WTC11 (cell line): Measurements from ENCODE around the gene POM121L2. TPM values are rescaled to one million over a fixed set of nuclear protein-coding genes. Genes with fewer than 3 reads are reported as not detected.

Experiments
- ATAC-seq: fragments of 200-7000 bp; cut with Tn5 transposase; 2 replicates; pipeline ENCODE4 v1.10.0; 2021; ENCODE audit warnings: mild to moderate bottlenecking, moderate library complexity
- CTCF ChIA-PET: fragments of 300-600 bp; sonication (Branson Sonifier 250); formaldehyde crosslinking; loops from one replicate; lab custom pipeline; 2021; ENCODE audit warnings: antibody characterized with exemption; lab: Charles Lee
- POLR2A ChIA-PET: fragments of 350-600 bp; sonication (Branson Sonifier 250); formaldehyde crosslinking; loops from one replicate; lab custom pipeline; 2021; ENCODE audit warnings: antibody characterized with exemption; lab: Charles Lee
- DNase-seq: peaks from one replicate; pipeline ENCODE4 v3.0.0; 2021; ENCODE audit warnings: low spot score
- H3K27ac Mint-ChIP-seq: 2 replicates; pipeline ENCODE4 v1.8.0; 2021; ENCODE audit warnings: mixed read lengths
- H3K27me3 Mint-ChIP-seq: 2 replicates; pipeline ENCODE4 v1.8.0; 2021; ENCODE audit warnings: low read depth, mild to moderate bottlenecking, moderate library complexity, mixed read lengths
- H3K36me3 Mint-ChIP-seq: 2 replicates; pipeline ENCODE4 v1.8.0; 2021; ENCODE audit warnings: mixed read lengths
- H3K4me1 Mint-ChIP-seq: 2 replicates; pipeline ENCODE4 v1.8.0; 2022; ENCODE audit warnings: mixed read lengths
- H3K4me3 Mint-ChIP-seq: 2 replicates; pipeline ENCODE4 v1.8.0; 2021; ENCODE audit warnings: mild to moderate bottlenecking, moderate library complexity, mixed read lengths
- H3K9me3 Mint-ChIP-seq: 2 replicates; pipeline ENCODE4 v1.8.0; 2021; ENCODE audit warnings: mixed read lengths
- CBFB ChIP-seq: sonication (generic); formaldehyde crosslinking; IDR thresholded peaks from 2 replicates; pipeline ENCODE4 v1.8.1; 2022; ENCODE audit warnings: mild to moderate bottlenecking, low read depth, missing genetic modification reagents
- CREM ChIP-seq: sonication (generic); formaldehyde crosslinking; IDR thresholded peaks from 2 replicates; pipeline ENCODE4 v1.8.1; 2022; ENCODE audit warnings: mild to moderate bottlenecking, missing genetic modification reagents, moderate library complexity
- ELF4 ChIP-seq: sonication (generic); formaldehyde crosslinking; IDR thresholded peaks from 2 replicates; pipeline ENCODE4 v1.8.1; 2022; ENCODE audit warnings: low read depth, mild to moderate bottlenecking, moderate library complexity, missing genetic modification reagents
- EMX1 ChIP-seq: fragments of 250-450 bp; sonication (Bioruptor Pico); IDR thresholded peaks from 2 replicates; pipeline ENCODE4 v1.8.0; 2021; ENCODE audit warnings: mild to moderate bottlenecking
- GABPB1 ChIP-seq: sonication (generic); formaldehyde crosslinking; IDR thresholded peaks from 2 replicates; pipeline ENCODE4 v1.8.1; 2023; ENCODE audit warnings: mild to moderate bottlenecking, missing genetic modification reagents
- GRHL2 ChIP-seq: fragments of 250-450 bp; sonication (Bioruptor Pico); IDR thresholded peaks from 2 replicates; pipeline ENCODE4 v1.8.0; 2022; ENCODE audit warnings: mild to moderate bottlenecking, moderate library complexity; ENCODE audit not compliant: insufficient replicate concordance, severe bottlenecking
- IRF2 ChIP-seq: sonication (generic); formaldehyde crosslinking; IDR thresholded peaks from 2 replicates; pipeline ENCODE4 v1.8.0; 2022; ENCODE audit warnings: low read depth, missing genetic modification reagents, borderline replicate concordance
- JAZF1 ChIP-seq: fragments of 250-450 bp; sonication (Bioruptor Pico); IDR thresholded peaks from 2 replicates; pipeline ENCODE4 v1.9.0; 2021; ENCODE audit warnings: moderate library complexity, mild to moderate bottlenecking, inconsistent platforms
- MYBL2 ChIP-seq: sonication (generic); formaldehyde crosslinking; IDR thresholded peaks from 2 replicates; pipeline ENCODE4 v1.8.1; 2023; ENCODE audit warnings: mild to moderate bottlenecking, moderate library complexity, missing genetic modification reagents
- NFE2L1 ChIP-seq: sonication (generic); formaldehyde crosslinking; IDR thresholded peaks from 2 replicates; pipeline ENCODE4 v1.8.1; 2023; ENCODE audit warnings: missing genetic modification reagents
- NR2C2 ChIP-seq: sonication (generic); formaldehyde crosslinking; IDR thresholded peaks from 2 replicates; pipeline ENCODE4 v1.8.0; 2022; ENCODE audit warnings: mild to moderate bottlenecking, missing genetic modification reagents
- SP1 ChIP-seq: sonication (generic); formaldehyde crosslinking; conservative IDR thresholded peaks from 2 replicates; pipeline ENCODE4 v1.8.1; 2022; ENCODE audit warnings: missing genetic modification reagents
- TEAD1 ChIP-seq: sonication (generic); formaldehyde crosslinking; IDR thresholded peaks from 2 replicates; pipeline ENCODE4 v1.8.0; 2022; ENCODE audit warnings: mild to moderate bottlenecking, missing genetic modification reagents
- TP53 ChIP-seq: sonication (generic); formaldehyde crosslinking; IDR thresholded peaks from 2 replicates; pipeline ENCODE4 v1.8.1; 2023; ENCODE audit warnings: mild to moderate bottlenecking, missing genetic modification reagents
- ZBTB21 ChIP-seq: sonication (generic); formaldehyde crosslinking; IDR thresholded peaks from 2 replicates; pipeline ENCODE4 v1.8.1; 2023; ENCODE audit warnings: mild to moderate bottlenecking, missing genetic modification reagents, borderline replicate concordance
- ZNF219 ChIP-seq: sonication (generic); formaldehyde crosslinking; IDR thresholded peaks from 2 replicates; pipeline ENCODE4 v1.8.0; 2023; ENCODE audit warnings: missing genetic modification reagents, mild to moderate bottlenecking, borderline replicate concordance
- ZNF317 ChIP-seq: sonication (generic); formaldehyde crosslinking; IDR thresholded peaks from 2 replicates; pipeline ENCODE4 v1.8.1; 2023; ENCODE audit warnings: low read depth, mild to moderate bottlenecking, moderate library complexity, missing genetic modification reagents, borderline replicate concordance
- total RNA-seq: library from RNA; stranded (reverse); gene quantifications from 3 replicates; pipeline ENCODE4 v1.2.3, GENCODE V29; 2021
- TF ChIP-seq, protein P1 (sequence below): sonication (generic); formaldehyde crosslinking; conservative IDR thresholded peaks from 2 replicates; pipeline ENCODE4 v1.8.1; 2022; ENCODE audit warnings: mild to moderate bottlenecking, missing genetic modification reagents
- TF ChIP-seq, protein P2 (sequence below): sonication (generic); formaldehyde crosslinking; IDR thresholded peaks from 2 replicates; pipeline ENCODE4 v1.8.0; 2022; ENCODE audit warnings: mild to moderate bottlenecking, missing genetic modification reagents
- TF ChIP-seq, protein P3 (sequence below): fragments of 250-450 bp; sonication (Bioruptor Pico); IDR thresholded peaks from 2 replicates; pipeline ENCODE4 v2.1.2; 2022; ENCODE audit warnings: mild to moderate bottlenecking, moderate library complexity
- TF ChIP-seq, protein P4 (sequence below): sonication (generic); formaldehyde crosslinking; IDR thresholded peaks from 2 replicates; pipeline ENCODE4 v1.8.1; 2023; ENCODE audit warnings: mild to moderate bottlenecking, moderate library complexity, missing genetic modification reagents
- TF ChIP-seq, protein P5 (sequence below): sonication (generic); formaldehyde crosslinking; IDR thresholded peaks from 2 replicates; pipeline ENCODE4 v1.8.1; 2022; ENCODE audit warnings: mild to moderate bottlenecking, missing genetic modification reagents, moderate library complexity, borderline replicate concordance

POM121L2 gene
- total RNA-seq, 1 experiment from 2014 or later: 0.13 TPM

DNA sequence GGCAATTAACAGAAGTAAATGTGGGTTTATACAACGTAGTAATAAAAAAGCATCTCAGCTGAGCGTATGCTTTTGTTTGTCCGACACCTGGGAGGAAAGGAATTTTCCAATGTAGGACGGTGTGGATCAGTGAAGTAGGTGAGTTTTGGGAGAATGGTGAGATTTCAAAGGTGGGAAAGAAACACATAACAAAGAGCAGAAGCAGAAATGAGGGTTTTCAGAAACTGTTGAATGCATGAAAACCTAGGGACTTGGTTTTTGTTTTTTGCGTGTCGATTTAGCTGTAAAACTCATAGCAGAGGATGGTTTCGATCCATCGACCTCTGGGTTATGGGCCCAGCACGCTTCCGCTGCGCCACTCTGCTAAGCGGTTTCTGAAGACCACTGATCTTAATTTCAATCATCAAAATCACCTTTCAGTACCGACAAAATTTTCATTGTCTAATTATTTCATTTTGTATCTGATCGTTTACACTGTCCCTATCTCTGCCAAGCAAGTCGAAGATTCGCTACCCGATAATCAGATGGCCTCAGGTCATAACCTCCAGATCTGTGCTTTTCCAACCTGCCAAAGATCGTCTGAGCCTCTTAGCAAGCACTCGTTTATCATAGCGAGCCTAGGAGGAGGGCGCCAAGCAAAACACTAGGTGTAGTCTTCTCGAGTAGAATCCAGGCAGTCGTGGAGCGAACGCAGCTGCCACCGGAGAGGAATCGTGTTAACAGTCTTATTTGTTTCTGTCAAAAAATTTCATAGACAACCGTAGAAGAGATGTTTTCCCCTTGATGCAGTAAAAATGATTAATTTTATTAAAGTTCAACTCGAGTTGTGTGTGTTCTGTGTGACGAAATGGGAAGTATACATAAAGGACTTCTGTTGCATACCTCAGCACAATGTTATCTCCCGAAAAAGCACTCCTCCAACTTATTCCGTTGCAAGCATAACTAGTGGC, 20.9 kb upstream of the POM121L2 start:
- peaks cover 15% of the 10 kb centered on the region for H3K4me1 Mint-ChIP-seq
- DNase-seq (peak; percentile 55), ATAC-seq (peak; percentile 81)
- H3K4me3 Mint-ChIP-seq: peak overlapping the region; percentile 92
- H3K36me3 Mint-ChIP-seq: no peaks in the 10 kb centered on the region
- peaks cover 5% of the 10 kb centered on the region; the same call in 1 of the 2 replicates for H3K9me3 Mint-ChIP-seq
- TF ChIP-seq SP1 (CRISPR knock-in tag) (0 out of 2 replicates have a peak, but pooled peaks have one; percentile 55), MYBL2 (CRISPR knock-in tag) (peak; percentile 67; the same call in 1 of the 2 replicates), NFE2L1 (CRISPR knock-in tag) (peak; percentile 71), TP53 (CRISPR knock-in tag) (no peak), JAZF1 (CRISPR knock-in tag) (no peak), ZNF317 (CRISPR knock-in tag) (0 out of 2 replicates have a peak, but pooled peaks have one; percentile 38), IRF2 (CRISPR knock-in tag) (no peak), GRHL2 (no peak), ZBTB21 (CRISPR knock-in tag) (no peak), EMX1 (CRISPR knock-in tag) (0 out of 2 replicates have a peak, but pooled peaks have one; percentile 71), CBFB (CRISPR knock-in tag) (no peak), TEAD1 (CRISPR knock-in tag) (peak; percentile 50), NR2C2 (CRISPR knock-in tag) (no peak), CREM (0 out of 2 replicates have a peak, but pooled peaks have one; percentile 45), ZNF219 (CRISPR knock-in tag) (no peak), ELF4 (no peak), GABPB1 (CRISPR knock-in tag) (peak; percentile 35; the same call in 1 of the 2 replicates)
- TF ChIP-seq, protein P1, sequence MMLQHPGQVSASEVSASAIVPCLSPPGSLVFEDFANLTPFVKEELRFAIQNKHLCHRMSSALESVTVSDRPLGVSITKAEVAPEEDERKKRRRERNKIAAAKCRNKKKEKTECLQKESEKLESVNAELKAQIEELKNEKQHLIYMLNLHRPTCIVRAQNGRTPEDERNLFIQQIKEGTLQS (CRISPR knock-in tag): no peak
- TF ChIP-seq, protein P2, sequence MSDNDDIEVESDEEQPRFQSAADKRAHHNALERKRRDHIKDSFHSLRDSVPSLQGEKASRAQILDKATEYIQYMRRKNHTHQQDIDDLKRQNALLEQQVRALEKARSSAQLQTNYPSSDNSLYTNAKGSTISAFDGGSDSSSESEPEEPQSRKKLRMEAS (CRISPR knock-in tag): 0 out of 2 replicates have a peak, but pooled peaks have one; percentile 15
- TF ChIP-seq, protein P3, sequence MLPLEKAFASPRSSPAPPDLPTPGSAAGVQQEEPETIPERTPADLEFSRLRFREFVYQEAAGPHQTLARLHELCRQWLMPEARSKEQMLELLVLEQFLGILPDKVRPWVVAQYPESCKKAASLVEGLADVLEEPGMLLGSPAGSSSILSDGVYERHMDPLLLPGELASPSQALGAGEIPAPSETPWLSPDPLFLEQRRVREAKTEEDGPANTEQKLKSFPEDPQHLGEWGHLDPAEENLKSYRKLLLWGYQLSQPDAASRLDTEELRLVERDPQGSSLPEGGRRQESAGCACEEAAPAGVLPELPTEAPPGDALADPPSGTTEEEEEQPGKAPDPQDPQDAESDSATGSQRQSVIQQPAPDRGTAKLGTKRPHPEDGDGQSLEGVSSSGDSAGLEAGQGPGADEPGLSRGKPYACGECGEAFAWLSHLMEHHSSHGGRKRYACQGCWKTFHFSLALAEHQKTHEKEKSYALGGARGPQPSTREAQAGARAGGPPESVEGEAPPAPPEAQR (CRISPR knock-in tag): no peak
- TF ChIP-seq, protein P4, sequence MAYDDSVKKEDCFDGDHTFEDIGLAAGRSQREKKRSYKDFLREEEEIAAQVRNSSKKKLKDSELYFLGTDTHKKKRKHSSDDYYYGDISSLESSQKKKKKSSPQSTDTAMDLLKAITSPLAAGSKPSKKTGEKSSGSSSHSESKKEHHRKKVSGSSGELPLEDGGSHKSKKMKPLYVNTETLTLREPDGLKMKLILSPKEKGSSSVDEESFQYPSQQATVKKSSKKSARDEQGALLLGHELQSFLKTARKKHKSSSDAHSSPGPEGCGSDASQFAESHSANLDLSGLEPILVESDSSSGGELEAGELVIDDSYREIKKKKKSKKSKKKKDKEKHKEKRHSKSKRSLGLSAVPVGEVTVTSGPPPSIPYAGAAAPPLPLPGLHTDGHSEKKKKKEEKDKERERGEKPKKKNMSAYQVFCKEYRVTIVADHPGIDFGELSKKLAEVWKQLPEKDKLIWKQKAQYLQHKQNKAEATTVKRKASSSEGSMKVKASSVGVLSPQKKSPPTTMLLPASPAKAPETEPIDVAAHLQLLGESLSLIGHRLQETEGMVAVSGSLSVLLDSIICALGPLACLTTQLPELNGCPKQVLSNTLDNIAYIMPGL: peak; percentile 75
- TF ChIP-seq, protein P5, sequence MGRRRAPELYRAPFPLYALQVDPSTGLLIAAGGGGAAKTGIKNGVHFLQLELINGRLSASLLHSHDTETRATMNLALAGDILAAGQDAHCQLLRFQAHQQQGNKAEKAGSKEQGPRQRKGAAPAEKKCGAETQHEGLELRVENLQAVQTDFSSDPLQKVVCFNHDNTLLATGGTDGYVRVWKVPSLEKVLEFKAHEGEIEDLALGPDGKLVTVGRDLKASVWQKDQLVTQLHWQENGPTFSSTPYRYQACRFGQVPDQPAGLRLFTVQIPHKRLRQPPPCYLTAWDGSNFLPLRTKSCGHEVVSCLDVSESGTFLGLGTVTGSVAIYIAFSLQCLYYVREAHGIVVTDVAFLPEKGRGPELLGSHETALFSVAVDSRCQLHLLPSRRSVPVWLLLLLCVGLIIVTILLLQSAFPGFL (CRISPR knock-in tag): 0 out of 2 replicates have a peak, but pooled peaks have one; percentile 57
- H3K27ac Mint-ChIP-seq: peak overlapping the region; percentile 54
- POLR2A ChIA-PET: interaction anchor here (0.6 to 1.0 kb wide), 2 partner anchors 37 to 76 kb away, joined by 4 to 7 read pairs; no protein-coding TSS in a partner anchor
- CTCF ChIA-PET: interaction anchor here (1.1 to 1.6 kb wide), 3 partner anchors 14 to 155 kb away, joined by 3 to 4 read pairs (median 3); partner anchors contain the start of gene POM121L2
- H3K27me3 Mint-ChIP-seq: no peaks in the 10 kb centered on the region; the same call in 1 of the 2 replicates
